HL-60/S4 treated with phorbol 12-myristate 13-acetate at 8.2 ng/mL for 4 days and 3 days (cell line): ENCODE results near the gene SEMA4C.
"Not testable (repeated sequence)": the region's sequence is repeated elsewhere in the genome, so short reads cannot be mapped to it uniquely, and the experiment has no call there.

ENCODE experiments used
- in situ Hi-C: fragments of 300-500 bp; cut with MboI; formaldehyde crosslinking; loops from 2 replicates; pipeline ENCODE4 v1.15.0; 2022; ENCODE audit warnings: low sequenced_read_pairs

SEMA4C gene

DNA sequence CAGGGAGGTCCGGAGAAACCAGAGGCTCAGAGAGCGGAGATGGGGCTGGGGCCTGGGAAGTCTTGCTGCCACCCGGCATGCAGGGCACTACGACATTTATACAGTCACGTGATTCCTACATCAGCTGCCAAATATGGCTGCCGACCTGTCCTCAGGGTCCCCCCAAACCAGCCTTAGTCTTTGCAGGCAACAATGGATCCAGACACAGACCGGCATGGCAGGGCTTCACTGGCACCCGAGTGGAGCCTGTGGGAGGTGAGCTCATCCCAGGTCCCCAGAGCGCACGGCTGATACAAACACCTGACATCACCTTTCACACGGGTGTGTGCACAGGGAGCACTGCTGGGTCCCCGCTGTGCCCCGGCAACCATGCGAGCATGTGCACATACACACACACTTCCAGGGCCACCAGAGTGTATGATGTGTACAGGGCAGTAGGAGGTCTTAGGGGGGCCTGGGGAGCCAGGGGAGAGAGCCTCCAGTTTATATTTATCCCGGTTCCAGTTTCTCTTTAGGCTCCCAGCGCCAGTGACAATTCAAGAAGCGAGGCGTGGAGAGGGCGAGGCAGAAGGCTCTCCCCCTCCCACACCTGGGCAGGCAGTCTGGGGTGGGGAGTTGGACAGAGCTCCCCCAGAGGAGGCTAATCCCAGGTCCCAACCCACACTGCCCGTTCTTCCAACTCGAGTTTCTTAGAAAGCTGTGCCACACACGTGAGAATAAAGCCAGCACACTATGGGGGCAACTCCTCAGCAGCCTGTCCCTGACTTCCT is 2.7 kb downstream of the SEMA4C start:
- in situ Hi-C loops = no loop called here

DNA sequence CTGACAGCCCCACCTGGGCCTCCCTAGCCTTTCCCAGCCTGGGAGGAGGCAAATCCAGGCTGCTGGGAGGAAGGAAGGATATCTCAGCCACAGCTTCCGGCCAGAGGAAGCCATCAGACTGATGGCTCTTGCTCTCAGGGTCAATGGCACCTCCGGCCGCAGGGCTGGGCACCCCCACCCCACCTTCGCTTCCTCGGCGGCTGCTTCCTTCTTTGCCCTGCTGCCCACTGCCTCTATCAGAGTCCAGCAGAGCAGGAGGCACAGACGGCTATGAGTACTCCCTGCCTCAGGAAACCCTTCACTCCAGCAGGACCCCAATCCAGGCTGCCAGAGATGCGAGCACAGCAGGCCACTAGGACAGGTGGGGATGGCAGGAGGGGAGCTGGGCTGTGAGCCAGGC is 3.3 kb downstream of the SEMA4C start:
- in situ Hi-C loops = no loop called here

DNA sequence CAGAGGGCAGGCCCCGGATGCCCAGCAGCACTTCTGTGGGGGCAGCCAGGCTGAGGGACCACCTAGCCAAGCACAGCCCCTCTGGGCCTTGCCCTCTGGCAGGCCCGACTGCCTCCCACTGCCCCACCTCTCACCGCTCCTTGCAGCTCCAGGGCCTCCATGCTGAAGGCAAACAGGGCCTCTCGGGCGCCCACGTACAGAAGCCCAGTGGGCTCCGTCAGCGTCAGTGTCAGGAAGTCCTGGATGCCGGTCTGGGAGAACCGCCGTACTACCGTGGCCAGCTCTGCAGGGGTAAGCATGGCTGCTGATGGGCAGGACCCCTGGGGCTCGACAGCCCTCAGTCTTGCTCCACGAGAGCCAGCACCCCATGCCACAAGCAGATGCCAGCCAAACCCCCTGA is 3.7 kb downstream of the SEMA4C start:
- in situ Hi-C loops = no loop called here

DNA sequence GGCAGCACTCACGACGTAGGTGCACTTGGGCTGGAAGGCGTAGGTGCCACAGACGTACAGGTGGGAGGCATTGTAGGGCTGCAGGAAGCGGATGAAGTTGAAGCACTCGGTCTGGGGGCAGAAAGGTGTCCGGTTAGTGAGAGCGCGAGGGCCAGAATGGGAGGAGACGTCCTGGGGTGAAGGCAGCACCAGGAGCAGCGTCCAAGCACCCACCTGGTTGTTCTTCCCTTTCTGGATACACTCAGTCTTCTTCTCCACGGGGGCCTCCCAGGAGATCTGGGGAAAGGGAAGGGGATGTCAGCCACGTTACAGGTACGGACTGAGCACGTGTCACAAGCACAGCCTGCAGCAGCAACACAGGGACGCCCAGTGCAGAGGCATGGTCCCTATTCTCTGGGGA is 4.2 kb downstream of the SEMA4C start:
- in situ Hi-C loops = no loop called here

DNA sequence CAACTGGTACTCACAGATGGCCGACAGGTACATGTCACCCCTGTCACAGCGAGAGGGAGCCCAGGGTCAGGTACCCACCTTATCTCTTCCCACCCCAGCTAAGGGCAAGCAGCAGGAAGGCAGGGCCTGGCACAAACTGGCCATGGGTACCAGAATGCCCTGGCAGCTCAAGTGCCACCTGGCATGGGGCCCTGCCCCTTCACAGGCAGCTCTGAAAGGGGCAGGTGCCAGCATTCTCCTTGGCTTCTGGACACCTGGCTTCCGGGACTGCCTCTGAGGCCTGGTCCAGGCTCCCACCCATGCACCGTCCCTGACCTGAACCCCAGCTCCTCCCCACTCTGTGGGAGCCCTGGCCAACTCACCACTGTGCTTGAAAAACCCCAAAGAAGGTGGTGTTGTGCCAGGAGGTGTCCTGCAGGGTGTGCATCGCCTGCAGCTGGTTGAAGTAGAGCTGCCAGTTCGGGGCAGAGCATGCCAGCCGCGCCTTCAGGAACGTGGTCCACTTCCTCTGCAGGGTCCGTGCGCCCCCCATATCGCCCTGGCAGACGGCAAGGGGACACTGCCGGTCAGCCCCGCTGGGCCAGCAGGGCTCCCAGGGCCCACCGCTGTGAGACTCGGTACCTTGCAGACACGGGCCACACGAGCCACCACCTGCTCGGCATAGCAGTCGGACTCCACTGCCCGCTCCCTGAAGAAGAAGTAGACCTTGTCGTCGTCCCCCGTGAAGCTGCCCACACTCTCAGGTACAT is 5.4 kb downstream of the SEMA4C start:
- in situ Hi-C loops = no loop called here

DNA sequence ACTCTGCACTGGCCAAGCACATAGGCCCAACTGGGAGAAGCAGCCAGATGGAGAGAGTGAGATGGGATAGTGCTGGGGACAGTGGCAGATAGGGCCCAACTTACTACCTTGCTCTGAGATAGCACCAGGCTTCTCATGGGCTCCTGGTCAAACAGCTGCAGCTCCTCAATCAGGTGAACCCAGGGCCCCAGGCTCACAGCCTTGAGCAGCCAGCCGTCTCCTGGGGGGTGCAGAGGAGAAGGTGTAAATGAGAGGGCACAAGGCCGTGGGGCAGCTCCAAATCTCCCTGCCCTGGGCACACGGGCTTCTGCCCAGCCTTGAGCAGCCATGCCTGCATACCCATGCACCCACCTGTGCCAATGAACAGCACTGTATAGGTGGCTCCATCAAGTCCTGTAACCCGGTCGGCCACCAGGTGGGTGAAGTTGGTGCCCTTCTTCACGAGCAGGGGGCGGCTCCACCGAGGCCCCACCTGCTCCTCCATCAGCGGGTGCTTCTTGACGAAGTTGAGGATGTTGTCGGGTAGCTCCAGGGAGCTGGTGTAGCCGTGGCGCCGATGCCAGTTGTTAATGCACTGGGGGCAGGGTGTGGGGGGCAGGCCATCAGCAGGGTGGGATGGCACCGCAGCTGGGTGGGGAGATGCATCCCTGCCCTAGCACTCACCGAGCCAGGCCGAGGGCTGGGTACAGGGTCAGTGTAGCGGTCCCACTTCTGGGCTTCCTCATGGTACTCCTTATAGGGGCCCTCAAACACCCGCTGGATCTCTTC is 6.1 kb downstream of the SEMA4C start:
- in situ Hi-C loops = no loop called here

DNA sequence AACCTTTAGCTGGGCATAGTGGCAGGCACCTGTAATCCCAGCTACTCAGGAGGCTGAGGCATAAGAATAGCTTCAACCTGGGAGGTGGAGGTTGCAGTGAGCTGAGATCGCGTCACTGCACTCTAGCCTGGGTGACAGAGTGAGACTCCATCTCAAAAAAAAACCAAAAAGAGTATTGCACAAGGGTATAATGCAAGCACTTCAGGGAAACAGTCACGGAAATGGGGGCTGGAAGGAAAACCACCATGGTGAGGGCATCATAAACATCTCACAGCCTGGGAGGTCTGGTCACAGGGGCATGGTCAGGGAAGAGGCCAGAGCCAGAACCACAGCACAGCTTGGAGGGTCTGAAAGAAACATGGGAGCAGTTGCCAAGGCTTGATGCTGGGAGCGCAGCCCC is 6.8 kb downstream of the SEMA4C start:
- in situ Hi-C loops = not testable (repeated sequence)

DNA sequence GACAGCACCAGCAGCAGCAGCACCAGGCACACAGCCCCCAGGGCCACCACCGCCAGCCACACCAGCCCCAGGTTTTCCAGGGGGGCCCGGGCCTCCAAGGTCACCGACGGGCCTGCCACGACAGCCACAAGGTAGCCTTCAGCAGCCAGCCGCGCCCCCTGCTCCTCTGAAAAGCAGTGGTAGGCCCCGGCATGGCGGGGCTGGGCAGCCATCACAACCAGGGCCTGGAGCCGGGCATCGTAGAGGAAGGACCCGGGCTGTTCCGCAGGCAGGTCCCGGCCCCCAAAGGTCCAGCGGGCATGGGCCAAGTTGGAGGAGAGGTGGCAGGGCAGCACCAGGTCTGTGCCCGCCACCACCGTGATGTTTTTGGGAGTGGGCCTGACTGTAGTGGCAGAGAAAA is 8.8 kb downstream of the SEMA4C start:
- in situ Hi-C loops = no loop called here

DNA sequence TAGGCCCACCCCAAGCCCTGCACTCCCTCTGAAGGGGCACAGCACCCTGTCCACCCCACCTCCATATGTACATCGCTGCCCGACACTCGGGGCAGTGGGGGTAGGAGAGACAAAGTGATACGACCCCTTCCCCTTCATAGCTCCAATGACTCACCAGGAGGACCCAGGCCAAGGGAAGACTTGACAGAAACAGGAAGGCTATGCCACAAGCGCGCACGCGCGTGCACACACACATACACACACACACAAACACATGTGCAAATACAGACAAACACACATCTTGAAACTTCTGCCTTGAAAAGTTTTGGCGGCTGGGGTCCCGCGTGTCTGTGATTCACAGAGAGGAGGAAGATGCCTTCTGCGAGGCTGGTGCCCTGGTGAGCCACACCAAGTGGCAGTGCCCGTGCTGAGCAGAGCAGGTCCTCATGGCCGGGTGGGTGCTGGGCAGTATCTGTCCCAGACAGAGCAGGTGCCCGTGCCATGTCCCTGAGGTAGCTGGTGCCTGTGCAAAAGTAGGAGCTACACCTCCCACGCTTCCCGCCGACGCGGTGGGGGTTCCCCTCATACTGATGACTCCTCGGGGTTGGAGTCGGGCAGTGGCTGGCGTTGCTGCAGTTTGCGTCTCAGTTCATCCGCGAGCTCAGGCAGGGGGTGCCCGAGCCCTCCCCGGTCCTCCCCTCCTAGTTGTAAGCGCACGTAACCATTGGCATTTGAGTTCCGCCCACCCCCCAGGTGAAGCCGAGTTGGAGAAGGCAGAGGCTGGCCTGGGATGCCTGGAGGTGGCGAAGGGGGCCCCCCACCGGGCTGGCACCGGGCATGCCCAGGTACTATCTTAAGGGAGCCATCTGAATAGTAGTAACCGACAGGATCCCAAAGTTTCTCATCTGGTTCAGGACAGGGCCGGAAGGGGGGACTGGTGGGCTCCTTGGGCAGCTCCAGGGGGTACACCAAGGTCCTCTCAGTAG is 9.5 kb downstream of the SEMA4C start:
- in situ Hi-C loops = no loop called here

DNA sequence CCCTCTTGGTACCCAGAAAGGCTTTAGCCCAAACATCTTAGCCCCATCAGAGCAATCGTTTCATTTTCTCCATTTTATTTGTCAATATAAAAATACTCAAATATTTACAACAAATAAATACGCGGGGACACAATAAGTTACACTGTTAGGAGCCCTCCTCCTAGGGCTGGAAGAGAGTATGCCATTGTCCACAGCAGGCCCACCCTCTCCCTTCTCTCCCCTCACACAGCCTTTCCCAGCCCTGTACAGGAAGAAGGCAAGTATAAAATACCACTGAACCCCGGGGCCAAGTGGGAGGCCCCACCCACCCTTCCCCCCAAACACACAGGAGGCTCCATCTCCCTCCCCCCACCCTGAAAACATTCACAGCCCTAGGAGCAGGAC is 10.2 kb downstream of the SEMA4C start:
- in situ Hi-C loops = loop anchor here (5.0 kb wide), 1 partner anchor 93 kb away; no protein-coding TSS in a partner anchor

DNA sequence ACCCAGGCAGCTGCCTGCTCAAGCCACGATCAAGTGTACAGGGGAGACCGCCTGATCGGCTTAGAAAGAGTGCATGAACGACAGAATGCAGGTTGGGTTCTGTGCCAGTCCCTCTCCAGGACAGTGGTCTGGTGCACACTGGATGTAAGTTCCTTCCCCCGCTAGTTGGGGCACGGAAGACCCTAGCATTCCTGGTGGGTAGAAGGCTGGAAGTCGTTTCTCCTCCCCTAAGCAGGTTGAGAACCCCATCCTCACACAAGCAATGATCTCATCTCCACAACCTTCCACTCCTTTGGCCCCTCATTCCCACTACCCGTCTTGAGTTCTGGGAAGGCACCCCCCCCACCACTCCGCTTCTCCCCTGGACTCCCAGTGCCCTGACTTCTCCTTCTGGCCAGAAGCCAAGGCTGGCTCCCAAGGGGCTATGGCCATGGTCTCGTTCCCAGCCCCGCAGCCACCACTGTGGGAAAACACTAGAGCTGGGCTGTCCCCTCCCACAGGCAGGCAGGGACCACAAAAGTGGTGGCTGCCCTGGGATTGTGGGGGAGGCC is 10.7 kb downstream of the SEMA4C start:
- in situ Hi-C loops = loop anchor here (5.0 kb wide), 1 partner anchor 93 kb away; no protein-coding TSS in a partner anchor

DNA sequence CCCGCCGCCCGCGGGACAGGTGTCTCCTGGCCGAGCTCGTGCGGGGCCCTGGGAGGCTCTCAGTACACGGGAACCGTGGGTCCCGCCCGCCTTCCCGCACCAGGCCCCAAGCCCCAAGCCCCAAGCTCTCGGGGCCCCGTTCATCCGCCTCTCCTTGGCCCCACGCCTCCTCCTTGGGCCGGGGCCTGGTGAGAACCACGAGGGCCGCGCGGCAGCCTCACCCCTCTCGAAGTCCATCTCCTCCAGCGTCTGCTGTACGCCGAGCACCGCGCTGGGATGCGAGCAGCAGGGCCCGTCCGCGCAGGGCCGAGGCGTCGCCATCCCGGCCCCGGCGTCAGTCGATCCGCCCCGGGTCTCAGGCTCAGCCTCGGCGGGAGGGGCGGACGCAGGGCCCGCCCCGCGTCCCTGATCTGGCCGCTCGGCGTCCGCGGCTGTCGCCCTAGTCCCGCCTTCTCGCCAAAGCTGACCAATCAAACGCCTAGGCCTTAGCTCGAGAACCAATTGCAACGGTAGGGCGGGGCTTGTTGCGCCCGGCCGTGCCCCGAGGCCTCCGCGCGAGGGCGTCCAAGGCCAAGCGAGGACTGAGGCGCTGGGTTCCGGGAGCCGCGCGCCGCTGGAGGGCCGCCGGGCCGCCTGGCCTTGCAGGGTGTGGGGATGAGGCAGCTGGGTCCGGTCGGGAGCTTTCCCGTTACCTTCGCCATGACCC is 12.1 kb downstream of the SEMA4C start, which contains the start of gene ANKRD39:
Gene ANKRD39 (minus strand): TSS at position 350 of the 706 bp plus-strand sequence. CDS start 29 bp downstream, at position 321.
- in situ Hi-C loops = loop anchor here (5.0 kb wide), 1 partner anchor 94 kb away; no protein-coding TSS in a partner anchor

DNA sequence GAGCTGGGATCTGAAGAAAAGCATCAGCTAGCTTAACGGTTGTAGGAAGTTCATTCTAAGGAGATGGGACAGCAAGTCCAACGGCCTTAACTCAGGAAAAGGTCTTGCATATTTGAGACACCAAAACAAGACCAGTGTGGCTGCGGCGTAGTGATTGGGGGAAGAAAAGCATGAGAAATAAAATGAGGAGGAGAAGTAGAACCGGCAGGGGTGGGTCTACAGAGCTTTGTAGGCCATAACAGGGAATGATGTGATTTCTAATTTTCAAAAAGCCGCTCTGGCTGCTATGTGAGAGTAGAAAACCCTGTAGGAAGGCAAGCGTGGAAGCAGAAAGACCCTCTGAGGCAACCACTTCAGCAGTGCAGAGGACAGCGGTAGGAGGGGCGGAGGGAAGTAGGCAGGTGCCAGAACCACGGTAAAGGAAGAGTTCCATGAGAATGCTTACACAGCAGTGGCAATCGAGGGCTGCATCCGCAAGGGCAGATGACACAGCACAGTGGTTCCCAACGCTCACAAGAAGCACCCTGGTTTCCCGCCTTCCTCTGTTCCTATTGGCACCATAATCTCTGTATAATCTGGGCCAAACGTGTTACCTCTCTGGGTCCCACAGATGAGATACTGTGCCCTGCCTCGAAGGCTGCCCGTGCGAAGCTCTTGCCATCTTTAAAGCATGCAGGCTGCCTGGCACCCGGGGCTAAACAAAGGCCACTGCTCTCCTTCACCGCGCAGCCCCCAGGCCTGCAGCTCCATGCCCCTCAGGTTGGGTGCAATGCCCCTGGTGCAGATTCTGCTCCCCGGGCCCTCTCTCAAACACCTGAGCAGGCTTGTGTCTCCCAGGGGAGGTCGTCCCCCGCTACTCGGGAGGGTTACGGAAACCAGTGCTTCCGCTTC is 12.9 kb downstream of the SEMA4C start:
- in situ Hi-C loops = loop anchor here (5.0 kb wide), 1 partner anchor 95 kb away; no protein-coding TSS in a partner anchor

DNA sequence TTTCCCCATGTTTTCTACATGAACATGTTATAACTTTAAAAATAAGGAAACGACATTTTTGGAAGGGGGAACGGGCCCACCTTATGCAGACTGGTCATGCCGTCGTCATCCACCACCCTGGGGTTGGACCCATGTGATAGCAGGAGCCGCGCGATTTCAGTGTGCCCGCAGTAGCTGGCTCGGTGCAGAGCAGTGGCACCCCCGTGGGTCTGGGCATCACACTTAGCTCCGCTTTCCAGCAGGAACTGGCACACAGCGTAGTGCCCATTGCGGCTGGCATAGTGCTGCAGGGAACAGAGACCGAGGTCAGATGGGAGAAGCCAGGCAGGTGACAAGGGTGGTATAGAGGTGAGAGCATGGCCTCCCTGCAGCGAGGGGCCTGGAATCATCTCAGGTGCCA is 16.6 kb downstream of the SEMA4C start:
- in situ Hi-C loops = no loop called here

DNA sequence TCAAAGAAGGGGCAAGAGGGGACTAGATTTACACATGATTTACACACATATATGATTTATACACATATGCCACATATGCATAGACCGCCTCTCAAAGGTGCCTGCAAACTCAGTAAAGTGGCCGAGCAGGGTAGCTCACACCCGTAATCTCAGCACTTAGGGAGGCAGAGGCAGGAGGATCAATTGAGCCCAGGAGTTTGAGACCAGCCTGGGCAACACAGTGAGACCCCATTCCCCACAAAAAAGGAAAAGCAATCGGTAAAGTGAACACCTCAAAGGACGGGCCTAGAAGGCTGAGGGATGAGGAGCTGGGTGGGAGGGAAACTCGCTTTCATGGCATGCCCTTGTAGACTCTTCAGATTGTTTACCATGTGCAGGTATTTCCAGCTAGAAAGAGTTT is 17.2 kb downstream of the SEMA4C start:
- in situ Hi-C loops = no loop called here

DNA sequence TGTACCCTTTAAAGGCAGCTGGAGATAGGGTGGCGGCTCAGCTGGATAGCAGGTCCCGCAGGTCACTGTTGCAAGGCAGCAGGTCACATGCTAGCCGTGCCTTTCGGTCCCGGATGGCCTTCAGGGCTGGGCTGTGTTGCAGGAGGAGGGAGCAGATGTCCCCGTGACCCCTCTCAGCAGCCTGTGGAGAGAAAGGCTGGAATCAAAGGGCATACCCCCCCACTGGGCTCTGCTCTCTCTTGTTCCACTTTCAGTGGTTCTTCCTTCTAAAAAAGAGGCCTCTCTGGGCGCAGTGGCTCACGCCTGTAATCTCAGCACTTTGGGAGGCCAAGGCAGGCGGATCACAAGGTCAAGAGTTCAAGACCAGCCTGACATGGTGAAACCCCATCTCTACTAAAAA is 21.6 kb downstream of the SEMA4C start:
- in situ Hi-C loops = no loop called here

DNA sequence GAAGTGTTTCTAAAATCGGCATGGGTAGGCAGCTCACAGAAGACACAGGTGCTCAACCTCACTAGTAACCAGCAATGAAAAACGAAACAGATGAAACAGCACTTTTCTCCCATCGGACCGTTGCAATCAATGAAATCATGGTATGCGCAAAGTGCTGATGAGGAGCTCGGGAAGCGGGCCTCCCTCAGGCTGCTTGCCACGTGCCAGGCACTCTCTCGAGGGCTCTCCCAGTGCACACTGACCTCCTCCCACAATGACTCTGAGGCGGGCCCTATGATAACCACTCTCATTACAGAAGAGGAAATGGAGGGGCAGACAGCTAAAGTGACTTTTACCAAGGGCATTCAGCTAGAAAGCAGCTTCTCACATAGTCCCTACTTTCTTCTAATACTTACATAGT is 22.3 kb downstream of the SEMA4C start:
- in situ Hi-C loops = no loop called here

DNA sequence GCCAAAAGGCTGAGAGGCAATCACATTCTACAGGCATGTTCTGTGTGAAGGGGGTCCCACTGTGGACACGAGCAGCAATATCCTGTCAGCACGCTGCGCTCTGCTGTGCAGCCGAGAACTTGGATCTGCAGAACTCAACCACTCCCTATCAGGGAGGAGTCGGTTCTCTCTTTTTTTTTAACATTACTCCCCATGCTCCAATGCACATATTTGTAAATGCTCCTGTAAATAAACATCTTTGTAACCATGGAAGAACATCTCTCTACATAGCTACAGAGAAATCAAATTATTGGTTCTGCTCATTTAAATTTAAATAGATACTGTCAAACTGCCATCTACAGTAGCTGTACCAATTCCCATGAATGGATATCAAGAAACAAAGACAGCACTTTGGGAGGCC is 23.1 kb downstream of the SEMA4C start:
- in situ Hi-C loops = no loop called here
